Activated T-helper 1 cell treated with anti-CD3 and anti-CD28 coated beads, Interleukin-2, amount 50 U/mL, for 16 hours (primary cell): ENCODE results near the gene VPS50.

Experiments
- DNase-seq, 2 donors: peaks; one replicate each; pipeline ENCODE4 v3.0.0-alpha.2; 2020; ENCODE audit warnings: low read depth in 1 of 2, low spot score in 1 of 2

VPS50 gene

GRCh38 chr7:93238131-93238530, 6.0 kb downstream of the VPS50 start:
- no peak for DNase-seq

- no peak for DNase-seq
Measured at GRCh38 chr7:93238748-93239147, 6.6 kb downstream of the VPS50 start.

GRCh38 chr7:93239824-93240223, 7.7 kb downstream of the VPS50 start:
- DNase-seq, result no peak

GRCh38 chr7:93242106-93242505, 9.9 kb downstream of the VPS50 start:
- no peak for DNase-seq

GRCh38 chr7:93245525-93246432, 13.6 kb downstream of the VPS50 start:
- DNase-seq, result no peak

- no peak for DNase-seq
Measured at GRCh38 chr7:93249491-93250148, 17.5 kb downstream of the VPS50 start.

GRCh38 chr7:93258661-93259060, 26.5 kb downstream of the VPS50 start:
- DNase-seq, result no peak

GRCh38 chr7:93262535-93262934, 30.4 kb downstream of the VPS50 start:
- no peak for DNase-seq

- no peak for DNase-seq
Measured at GRCh38 chr7:93265220-93265619, 33.1 kb downstream of the VPS50 start.

GRCh38 chr7:93279541-93279940, 47.4 kb downstream of the VPS50 start:
- DNase-seq, result no peak

- no peak for DNase-seq
Measured at GRCh38 chr7:93284908-93285307, 52.7 kb downstream of the VPS50 start.

- no peak for DNase-seq
Measured at GRCh38 chr7:93293229-93293628, 61.1 kb downstream of the VPS50 start.

GRCh38 chr7:93298206-93298605, 66.0 kb downstream of the VPS50 start:
- no peak for DNase-seq

- no peak for DNase-seq
Measured at GRCh38 chr7:93298671-93299070, 66.5 kb downstream of the VPS50 start.

- no peak for DNase-seq
Measured at GRCh38 chr7:93301736-93302135, 69.6 kb downstream of the VPS50 start.

- no peak for DNase-seq
Measured at GRCh38 chr7:93307131-93307660, 75.0 kb downstream of the VPS50 start.

- DNase-seq, result no peak
Measured at GRCh38 chr7:93307943-93308342, 75.8 kb downstream of the VPS50 start.

- DNase-seq, result no peak
Measured at GRCh38 chr7:93310346-93310745, 78.2 kb downstream of the VPS50 start.

- DNase-seq, result no peak
Measured at GRCh38 chr7:93314449-93314848, 82.3 kb downstream of the VPS50 start.

GRCh38 chr7:93315896-93316295, 83.7 kb downstream of the VPS50 start:
- DNase-seq, result no peak

GRCh38 chr7:93316730-93317129, 84.6 kb downstream of the VPS50 start:
- no peak for DNase-seq

GRCh38 chr7:93320887-93321286, 88.7 kb downstream of the VPS50 start:
- DNase-seq, result no peak
